Stimulated activated CD8-positive, alpha-beta memory T cell treated with anti-CD3 and anti-CD28 coated beads, Interleukin-4, amount 100 ng/mL, for 4 hours (primary cell): ENCODE results near the gene APPBP2.
"Not testable (repeated sequence)": the region's sequence is repeated elsewhere in the genome, so short reads cannot be mapped to it uniquely, and the experiment has no call there.

Experiments used
- DNase-seq, 2 donors: peaks; one replicate each; pipeline ENCODE4 v3.0.0-alpha.2; 2020; ENCODE audit warnings: low read depth in 2 of 2, low spot score in 1 of 2

APPBP2 gene

GRCh38 chr17:60436676-60437075, 89.4 kb downstream of the APPBP2 start:
- DNase-seq = no peak

DNA sequence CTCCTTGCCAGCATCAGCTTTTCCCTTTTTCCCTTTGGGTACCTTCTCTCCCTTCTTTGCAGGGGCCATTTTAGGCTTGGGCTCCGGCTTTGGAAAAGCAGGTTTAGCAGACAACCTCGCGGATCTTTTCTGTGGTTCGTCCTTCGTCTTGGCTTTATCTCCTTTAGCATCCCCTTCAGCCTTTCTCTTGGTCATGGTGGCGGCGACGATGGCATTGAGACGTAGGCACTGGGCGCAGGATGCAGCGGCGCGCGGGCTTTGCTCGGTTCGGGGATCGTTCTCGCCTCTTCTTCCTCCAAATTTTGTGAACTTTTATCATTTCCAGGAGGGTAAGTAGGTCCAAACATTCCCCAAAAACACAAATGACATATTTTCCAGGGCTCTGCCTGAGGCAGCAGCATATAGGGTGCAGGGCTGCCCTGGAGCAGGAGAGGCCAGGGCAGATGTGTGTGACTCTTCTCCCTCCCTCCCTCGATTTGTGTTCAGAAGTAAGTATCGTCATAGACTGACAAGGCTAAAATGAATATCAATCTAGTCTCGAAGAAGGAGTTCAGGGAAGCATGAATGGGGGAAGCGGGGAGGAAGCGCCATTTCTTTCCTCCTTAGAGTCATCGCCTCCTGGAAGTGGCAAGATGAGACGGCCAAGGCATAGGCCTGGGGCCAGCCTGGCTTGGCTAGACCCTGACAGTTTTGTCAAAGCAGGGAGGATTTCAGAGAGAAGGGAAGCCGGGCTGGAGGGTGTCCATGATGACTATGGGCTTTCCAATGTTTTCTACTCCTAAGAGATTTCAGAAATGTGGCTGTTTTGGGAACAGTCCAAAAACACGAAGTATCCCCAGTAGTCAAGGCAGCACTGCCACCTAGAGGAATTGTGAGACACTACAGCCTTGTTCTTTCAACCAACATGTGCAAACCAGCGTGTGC, 90.5 kb downstream of the APPBP2 start:
- DNase-seq = peak in 1 of 2 donors; percentile 26

GRCh38 chr17:60433021-60433997, 92.7 kb downstream of the APPBP2 start:
- DNase-seq = not testable (repeated sequence)

DNA sequence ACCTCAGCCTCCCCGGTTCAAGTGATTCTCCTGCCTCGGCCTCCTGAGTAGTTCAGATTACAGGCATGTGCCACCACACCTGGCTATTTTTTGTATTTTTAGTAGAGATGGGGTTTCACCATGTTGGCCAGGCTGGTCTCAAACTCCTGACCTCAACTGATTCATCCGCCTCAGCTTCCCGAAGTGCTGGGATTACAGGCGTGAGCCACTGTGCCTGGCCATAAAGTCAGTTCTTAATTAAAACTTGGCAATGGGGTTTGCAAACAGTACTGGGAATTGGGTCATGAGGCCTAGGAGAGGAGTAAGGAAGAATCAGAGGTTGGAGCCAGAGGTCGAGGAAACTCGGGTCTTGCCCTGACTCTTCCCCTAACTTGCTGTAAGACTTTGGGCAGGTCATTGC, 95.5 kb downstream of the APPBP2 start:
- not testable (repeated sequence) for DNase-seq

DNA sequence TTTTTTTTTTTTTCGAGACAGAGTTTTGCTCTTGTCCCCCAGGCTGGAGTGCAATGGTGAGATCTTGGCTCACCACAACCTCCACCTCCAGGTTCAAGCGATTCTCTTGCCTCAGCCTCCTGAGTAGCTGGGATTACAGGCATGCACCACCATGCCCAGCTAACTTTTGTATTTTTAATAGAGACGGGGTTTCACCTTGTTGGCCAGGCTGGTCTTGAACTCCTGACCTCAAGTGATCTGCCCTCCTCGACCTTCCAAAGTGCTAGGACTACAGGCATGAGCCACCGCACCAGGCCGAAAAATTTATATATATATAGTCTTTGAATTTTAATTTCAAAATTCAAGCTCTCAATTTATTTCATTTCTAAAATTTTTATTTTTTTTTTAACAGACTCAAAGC, 97.6 kb downstream of the APPBP2 start:
- not testable (repeated sequence) for DNase-seq

DNA sequence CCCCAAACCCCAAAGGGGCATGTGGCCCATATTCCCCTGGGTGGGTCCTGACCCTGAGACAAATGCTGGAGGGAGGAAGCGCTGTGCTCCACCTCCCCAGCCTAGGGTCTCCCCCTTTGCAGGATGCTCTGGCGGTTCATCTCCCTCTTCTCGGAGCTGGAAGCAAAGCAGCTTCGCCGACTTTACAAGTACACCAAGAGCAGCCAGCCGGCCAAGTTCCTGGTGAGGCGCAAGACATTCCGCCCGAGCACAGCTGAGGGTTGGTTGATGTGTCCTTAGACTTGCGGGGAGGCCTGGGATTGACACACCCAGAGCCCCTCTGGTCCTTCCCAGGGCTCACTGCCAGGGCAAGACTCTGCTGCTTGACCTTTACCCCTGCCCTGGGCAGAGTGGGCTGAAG, 99.4 kb downstream of the APPBP2 start:
- DNase-seq = no peak

DNA sequence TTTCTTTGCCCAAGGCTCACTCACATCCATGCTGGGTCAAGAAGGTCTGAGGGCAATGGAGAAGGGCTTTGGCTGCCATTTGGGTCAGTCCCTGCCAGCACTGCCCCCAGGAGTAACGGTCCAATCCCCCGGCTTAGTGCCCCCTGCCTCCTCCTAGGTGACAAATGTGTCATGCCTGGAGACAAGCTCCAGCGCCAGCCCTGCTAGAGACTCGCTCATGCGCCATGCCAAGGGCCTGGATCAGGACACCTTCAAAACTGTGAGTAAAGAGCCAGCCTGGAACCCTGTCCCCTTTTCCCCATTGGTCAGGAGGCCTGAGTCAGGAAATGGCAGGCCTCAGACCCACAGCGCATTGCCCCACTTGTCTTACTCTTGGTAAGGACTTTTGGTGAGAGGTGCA, 100.4 kb downstream of the APPBP2 start:
- DNase-seq = no peak

GRCh38 chr17:60423865-60424264, 102.2 kb downstream of the APPBP2 start:
- no peak for DNase-seq

DNA sequence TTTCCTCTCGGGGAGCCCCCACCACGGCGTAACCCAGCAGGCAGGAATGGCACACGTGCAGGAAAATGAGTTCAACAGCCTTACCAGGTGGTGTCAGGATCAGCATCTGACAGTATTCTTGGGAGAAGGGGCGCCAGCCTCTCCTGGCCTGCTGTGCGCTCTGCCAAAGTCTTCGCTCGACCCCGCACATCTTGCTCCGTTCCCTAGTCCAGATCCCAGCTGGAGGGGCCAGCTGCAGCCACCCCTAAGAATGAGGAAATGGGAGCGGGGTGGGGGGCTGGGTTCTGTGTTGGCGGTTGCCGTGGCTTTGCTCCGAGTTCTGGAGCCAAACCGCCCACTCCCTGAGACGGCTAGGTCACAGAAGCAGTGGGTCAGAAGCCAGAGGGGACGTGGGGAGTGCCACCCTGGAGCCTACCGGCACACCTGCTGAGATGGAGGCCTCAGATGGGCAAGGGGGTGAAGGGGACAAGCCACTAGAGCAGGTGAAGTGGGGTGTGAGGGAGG, 103.8 kb downstream of the APPBP2 start, which contains the start of gene CHCT1:
CHCT1 (plus strand) TSS at position 328 of the 504 bp plus-strand sequence; CDS start at position 432, 104 bp downstream.
- no peak for DNase-seq

- peak; percentile 49 to 50 for DNase-seq
Observed at GRCh38 chr17:60421273-60422161, 104.5 kb downstream of the APPBP2 start.

DNA sequence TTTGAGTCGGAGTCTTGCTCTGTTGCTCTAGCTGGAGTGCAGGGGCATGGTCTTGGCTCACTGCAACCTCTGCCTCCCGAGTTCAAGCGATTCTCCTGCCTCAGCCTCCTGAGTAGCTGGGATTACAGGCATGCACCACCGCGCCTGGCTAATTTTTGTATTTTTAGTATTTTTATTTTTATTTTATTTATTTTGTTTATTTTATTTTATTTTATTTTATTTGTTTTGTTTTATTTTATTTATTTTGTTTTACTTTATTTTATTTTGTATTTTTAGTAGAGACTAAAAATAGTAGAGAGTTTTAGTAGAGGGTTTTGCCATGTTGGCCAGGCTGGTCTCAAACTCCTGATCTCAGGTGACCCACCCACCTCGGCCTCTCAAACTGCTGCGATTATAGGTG, 106.2 kb downstream of the APPBP2 start:
- not testable (repeated sequence) for DNase-seq

DNA sequence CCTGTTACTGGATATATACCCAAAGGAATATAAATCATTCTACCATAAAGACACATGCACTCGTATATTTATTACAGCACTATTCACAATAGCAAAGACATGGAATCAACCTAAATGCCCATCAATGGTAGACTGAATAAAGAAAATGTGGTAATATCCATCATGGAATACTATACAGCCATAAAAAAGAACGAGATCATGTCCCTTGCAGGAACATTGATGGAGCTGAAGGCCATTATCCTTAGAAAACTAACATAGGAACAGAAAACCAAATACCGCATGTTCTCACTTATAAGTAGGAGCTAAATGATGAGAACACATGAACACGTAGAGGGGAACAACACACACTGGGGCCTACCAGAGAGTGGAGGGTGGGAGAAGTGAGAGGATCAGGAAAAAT, 107.0 kb downstream of the APPBP2 start:
- not testable (repeated sequence) for DNase-seq

- DNase-seq = no peak
Observed at GRCh38 chr17:60416368-60416925, 109.6 kb downstream of the APPBP2 start.

DNA sequence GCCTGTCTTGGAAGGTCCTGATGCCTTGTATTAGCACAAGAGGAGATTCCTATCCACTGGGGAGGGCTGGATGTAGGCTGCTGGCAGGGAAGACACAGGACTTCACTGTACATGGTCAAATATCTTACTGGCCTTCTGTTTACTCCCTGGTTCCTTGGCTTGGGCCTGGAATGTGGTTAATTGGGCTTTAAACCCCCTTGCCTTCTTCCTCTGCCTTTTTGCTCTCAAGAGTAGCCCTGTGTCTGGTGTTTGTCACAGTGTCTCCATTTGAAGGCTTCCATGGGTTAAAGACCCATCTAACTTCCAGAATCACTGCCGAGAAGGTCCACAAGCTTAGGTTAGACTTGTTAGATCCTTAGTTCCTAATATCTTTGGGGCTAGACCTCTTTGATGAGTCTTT, 110.9 kb downstream of the APPBP2 start:
- no peak for DNase-seq

DNA sequence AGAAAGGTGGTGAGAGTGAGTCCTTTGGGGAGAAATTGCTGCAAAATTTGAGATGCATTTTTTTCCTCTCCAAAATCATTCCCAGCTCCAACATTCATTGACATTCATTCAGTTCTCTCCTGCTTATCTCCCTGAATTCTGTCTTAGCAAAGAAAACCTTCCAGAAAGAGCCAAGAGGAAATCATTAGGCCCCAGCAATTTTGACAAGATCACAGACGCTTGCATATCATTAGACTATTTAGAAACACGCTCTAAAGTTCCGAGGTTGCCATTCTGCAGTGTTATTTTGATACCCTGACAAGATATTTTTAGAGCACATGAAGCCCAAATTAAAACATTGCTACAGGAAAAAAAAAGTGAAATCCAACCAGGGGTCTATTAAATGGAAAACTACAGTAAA, 113.3 kb downstream of the APPBP2 start:
- no peak for DNase-seq

DNA sequence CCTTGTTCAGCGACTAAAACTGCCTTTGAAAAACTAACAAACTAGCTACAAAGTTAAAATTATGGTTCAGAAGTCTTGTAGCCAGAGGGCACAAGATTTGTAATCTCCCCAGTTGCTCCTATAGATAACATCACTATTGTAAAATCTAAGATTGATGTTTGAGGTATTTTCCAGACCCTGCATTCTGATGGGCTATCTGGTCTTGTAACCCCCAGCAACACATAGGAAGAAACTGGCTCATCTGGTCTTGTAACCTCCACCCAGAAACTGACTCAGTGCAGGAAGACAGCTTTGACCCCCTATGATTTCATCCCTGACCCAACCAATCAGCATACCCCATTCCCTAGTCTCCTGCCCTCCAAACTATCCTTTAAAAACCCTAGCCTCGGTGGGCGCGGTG, 116.0 kb downstream of the APPBP2 start:
- DNase-seq = no peak

DNA sequence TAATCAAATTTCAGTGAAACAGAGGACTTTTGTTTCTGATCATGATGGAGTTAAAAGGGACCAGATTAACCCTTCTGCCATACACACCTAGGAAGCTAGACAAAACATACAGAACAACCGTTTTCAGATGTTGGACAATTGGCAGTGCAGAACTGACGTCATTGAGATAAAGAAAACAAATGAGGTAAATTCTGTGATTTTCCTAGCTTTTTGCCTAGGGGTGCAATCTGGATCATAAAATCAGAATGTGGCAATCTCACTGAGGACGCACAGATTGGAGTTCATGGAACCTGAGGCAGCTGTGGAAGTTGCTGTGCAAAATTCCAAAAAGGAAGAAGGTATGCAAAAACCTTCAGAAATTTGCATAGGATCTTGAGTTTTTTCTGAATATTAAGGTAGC, 119.2 kb downstream of the APPBP2 start:
- DNase-seq = no peak

- DNase-seq = no peak
Observed at GRCh38 chr17:60403962-60404361, 122.1 kb downstream of the APPBP2 start.

GRCh38 chr17:60403523-60403810, 122.6 kb downstream of the APPBP2 start:
- DNase-seq = no peak

DNA sequence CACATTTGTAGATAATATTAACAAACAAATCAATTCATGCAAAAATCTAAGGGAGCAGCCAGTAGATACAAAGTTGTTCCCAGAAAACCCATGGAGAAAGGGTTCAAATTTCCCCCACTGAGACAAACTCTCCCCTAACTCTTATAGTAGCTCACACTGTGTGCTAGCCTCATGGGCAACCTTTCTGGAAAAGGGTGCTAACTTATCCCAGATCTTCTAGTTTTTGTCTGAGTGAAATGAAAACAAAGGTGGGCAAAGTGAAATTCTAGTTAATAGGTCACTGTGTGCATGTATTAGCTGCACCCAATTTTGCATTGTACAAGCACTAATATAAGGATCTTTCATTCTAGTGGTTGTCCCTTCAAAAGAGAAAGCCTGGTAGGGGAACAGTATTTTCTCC, 124.2 kb downstream of the APPBP2 start:
- no peak for DNase-seq
